H7 (cell line): ENCODE results near the gene MED25. TPM values are rescaled to one million over a fixed set of nuclear protein-coding genes. Genes with fewer than 3 reads are reported as not detected.

Experiments
- DNase-seq: peaks from one replicate; pipeline ENCODE4 v3.0.0; 2012
- H3K27me3 ChIP-seq: 2 replicates; pipeline ENCODE4 v1.6.0; 2011; ENCODE audit warnings: mild to moderate bottlenecking, low read length; ENCODE audit not compliant: control insufficient read depth, insufficient read depth
- H3K36me3 ChIP-seq: replicated peaks from 2 replicates; pipeline ENCODE4 v1.5.1; 2011; ENCODE audit warnings: low read length; ENCODE audit not compliant: control insufficient read depth, insufficient read depth
- H3K4me3 ChIP-seq: 2 replicates; pipeline ENCODE4 v1.5.1; 2011; ENCODE audit warnings: low read depth, mild to moderate bottlenecking, control low read depth, low read length, moderate library complexity; ENCODE audit not compliant: insufficient read depth
- total RNA-seq: library from RNA; depleted of rRNA; stranded (reverse); fragments of >200 nt; shearing (Covaris generic); gene quantifications from 2 replicates; pipeline ENCODE4 v1.2.3, GENCODE V29; 2014

MED25 gene
- total RNA-seq, 1 experiment from 2014 or later: 53.5 TPM

DNA sequence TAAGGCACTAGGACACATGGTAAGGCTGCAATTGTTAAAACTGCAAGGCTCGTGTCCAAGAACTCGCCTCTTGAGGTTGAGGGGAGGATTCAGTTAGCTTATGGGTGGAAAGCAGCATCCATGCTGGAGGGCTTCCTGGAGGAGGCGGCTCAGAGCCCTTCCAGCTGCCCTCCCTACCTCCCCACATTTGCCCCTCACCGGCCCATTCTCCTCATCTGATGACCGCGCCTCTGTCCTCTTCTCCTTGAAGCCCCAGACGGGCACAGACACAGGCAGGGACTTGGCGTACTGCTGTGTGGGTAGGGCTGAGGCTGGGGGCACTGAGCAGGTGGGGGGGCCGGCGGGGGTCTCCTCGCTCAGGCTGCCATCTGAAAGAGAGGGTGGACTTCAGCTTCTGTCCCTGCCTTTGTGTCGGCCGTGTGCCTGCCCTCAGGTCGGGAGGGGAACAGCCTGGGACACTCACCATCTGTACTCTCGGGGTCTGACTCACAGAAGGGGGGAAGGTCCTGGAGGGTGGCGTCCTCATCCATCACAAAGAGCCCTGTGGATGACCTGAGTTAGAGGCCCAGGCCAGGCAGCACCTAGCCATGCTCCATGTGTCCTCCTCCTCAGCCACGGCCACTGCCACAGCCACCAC, 53.4 kb downstream of the MED25 start:
- H3K27me3 ChIP-seq: no peaks in the 10 kb centered on the region
- DNase-seq: no peak
- no peak overlapping the region for H3K4me3 ChIP-seq
- H3K36me3 ChIP-seq: no peaks in the 10 kb centered on the region; the same call in 1 of the 2 replicates

GRCh38 chr19:49872245-49873128, 54.4 kb downstream of the MED25 start:
- no peaks in the 10 kb centered on the region; the same call in 1 of the 2 replicates for H3K36me3 ChIP-seq
- DNase-seq: no peak
- no peak overlapping the region for H3K4me3 ChIP-seq
- H3K27me3 ChIP-seq: no peaks in the 10 kb centered on the region

DNA sequence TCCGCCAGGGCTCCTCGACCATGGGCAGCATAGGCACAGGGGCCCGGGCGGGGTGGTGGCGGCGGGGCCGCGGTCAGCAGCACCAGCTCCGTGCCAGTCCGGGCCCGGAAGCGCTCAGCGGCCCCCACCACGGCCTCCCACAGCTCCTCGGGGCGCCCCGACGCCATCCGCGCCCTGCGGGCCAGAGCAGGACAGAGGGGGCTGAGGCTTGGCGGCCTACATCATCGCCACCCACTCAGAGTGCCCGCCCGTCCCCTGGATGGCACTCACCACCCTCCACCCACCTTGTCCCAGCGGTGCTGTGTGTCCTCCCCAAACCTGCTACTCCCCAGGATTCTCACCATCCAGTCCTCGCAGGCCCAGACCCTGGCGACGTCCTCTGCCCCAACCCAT, 55.0 kb downstream of the MED25 start:
- no peaks in the 10 kb centered on the region for H3K27me3 ChIP-seq

GRCh38 chr19:49873834-49874233, 55.7 kb downstream of the MED25 start:
- Histone ChIP-seq H3K4me3 (no peak overlapping the region), H3K27me3 (no peaks in the 10 kb centered on the region), H3K36me3 (no peaks in the 10 kb centered on the region; the same call in 1 of the 2 replicates)
- no peak for DNase-seq

More for the DNA sequence above, 55.0 kb downstream of the MED25 start:
- no peak overlapping the region for H3K4me3 ChIP-seq
- H3K36me3 ChIP-seq: no peaks in the 10 kb centered on the region; the same call in 1 of the 2 replicates
- DNase-seq: no peak

DNA sequence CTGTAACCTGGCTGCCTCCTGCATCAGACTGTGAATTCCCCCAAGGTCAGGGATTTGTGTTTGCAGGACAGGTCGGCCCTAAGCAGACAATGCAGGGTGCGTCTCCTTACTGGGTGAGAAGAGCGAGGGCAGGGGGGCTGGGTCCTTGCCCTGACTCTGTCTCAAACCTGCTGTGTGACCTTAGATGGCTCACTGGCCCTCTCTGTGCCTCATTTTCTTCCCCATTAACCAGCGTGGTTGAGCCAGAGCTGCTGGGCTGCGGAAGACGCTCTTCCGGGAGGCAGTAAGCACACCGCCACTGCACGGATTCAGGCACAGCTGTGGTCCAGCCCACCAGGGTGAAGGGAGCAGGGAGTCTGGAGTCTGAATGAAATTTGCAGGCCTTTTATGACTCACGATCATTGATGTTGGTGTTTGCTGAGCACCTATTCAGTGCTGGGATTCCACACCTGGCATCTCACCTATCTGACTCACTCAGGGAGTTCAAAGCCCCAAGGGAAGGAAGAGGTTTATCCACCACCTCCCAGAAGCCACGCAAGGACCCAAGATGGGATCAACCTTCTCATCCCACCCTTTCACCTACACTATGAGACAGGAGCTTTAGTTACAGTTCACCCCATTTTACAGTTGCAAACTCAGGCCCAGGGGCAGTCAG, 56.5 kb downstream of the MED25 start:
- no peak for DNase-seq
- H3K4me3 ChIP-seq: no peak overlapping the region
- peaks cover 8% of the 10 kb centered on the region for H3K36me3 ChIP-seq
- H3K27me3 ChIP-seq: no peaks in the 10 kb centered on the region

DNA sequence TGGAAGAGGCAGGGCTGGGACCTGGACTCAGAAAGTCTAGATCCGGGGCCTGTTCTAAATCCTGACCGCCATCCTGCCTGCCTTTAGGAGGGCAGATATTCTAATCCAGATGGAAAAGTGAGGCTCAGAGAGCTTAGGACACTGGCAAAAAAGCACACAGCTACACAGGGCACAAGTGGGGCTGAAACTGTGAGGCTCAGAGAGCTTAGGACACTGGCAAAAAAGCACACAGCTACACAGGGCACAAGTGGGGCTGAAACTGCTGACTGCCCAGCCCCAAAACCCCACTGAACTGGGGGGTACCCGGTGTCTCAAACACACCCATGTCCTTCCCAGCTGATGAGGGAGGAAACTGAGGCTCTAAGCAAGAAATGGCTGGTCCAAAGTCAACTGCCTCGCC, 57.1 kb downstream of the MED25 start:
- Histone ChIP-seq H3K27me3 (no peaks in the 10 kb centered on the region), H3K4me3 (no peak overlapping the region), H3K36me3 (peaks cover 10% of the 10 kb centered on the region)
- DNase-seq: no peak

DNA sequence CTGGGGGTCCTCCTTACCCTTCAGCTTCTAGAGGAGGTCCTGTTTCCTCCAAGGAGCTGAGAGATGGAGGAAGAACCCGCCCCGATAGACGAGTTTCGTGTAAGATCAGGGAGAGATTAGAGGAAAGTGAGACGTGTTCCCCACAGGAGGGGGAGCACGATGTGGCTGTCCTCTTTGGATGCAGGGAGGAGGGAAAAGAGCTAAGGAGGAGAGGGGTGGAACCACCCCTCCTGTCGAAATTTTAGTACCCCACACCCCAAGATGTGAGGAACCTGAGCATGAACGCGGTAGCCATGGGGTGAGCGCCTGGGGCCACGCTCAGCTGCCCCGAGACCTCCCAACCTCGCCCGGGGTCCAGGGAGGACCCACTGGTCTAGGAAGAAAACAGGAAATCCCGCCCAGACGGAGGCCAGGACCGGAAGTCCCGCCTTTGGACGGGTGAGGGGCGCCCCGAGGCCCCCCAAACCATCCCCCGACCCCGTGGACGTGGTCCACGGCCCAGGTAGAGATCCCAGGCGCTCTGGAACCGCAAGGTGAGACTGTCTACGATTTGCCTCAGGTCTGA, 57.9 kb downstream of the MED25 start:
- peak; percentile 90 for DNase-seq
- Histone ChIP-seq H3K4me3 (peak overlapping the region; percentile 99), H3K27me3 (no peaks in the 10 kb centered on the region), H3K36me3 (peaks cover 16% of the 10 kb centered on the region)

DNA sequence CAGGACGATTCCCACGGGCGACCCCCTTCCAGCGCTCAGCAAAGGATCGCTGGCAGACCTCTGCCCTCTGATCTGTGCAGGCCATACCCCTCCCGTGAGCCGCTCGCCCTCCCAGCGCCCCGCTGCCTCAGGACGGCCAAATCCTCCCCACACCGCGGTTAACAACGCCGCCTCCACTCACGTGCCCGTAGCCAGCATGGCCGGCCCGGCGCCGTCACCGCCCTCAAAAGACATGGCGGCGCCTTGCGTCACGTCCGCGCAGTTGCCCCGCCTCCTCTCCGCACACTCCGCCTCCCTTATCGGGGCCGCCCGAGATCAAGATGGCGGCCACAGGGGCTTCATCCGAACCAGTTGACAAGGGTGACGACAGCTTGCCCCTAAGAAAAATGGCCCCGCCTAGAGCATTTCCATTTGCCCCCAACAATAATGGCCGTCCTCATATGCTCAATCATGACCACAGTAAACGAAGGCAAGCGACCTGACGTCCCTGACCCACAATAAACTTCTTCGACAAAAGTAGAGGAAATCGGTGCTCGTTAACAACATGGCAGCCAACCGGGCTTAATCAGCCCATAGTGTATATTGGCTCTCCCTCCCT, 58.4 kb downstream of the MED25 start:
- Histone ChIP-seq H3K36me3 (peaks cover 22% of the 10 kb centered on the region), H3K4me3 (peak overlapping the region; percentile 99), H3K27me3 (no peaks in the 10 kb centered on the region)
- peak; percentile 91 for DNase-seq

DNA sequence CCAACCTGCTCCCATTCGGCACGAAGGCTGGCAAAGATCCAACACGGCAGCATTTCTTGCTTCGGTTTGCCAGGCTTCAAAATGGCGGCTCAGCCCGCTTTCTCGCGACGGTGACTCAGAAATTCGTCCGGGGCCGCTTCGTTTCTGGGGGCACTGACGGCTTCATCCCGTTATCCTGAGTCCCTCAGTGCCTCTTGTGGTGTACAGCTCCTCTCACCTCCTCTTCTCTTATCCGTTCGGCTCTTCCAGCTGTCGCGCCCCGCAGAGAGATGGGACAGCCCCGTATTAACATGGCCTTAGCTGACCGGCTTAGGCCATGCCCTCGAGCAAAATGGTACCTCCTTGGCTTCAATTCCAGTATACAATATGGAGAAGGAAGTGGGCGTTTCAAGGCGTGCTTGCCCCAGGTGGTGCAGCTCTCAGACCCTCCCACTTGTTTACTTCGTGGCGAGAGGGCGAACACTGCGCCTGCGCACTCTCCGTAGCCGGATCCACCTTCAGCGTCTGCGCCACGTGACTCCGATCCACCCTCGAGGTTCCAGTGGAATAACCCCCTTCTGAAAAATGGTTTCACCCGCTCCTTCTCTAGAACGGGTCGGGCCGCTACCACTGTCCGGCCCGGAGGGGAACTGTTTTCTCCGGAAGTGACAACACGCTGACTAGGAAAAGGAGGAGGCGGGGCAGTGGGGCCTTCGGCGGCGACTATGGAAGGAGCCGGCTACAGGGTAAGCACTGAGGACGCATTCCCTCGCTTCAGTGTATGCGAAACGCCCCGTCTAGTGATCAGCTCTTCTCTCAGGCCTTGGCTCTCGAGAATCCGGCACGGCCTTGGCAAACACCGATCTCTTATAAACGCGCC, 59.2 kb downstream of the MED25 start, which contains the start of the genes AKT1S1 and TBC1D17:
AKT1S1 (minus strand) TSS at position 336 of the 859 bp plus-strand sequence. CDS start 4,060 bp downstream, outside the sequence.
TBC1D17 (plus strand) TSS at position 683 of the 859 bp plus-strand sequence; CDS start at position 705, 22 bp downstream.
- no peaks in the 10 kb centered on the region for H3K27me3 ChIP-seq
- DNase-seq: peak; percentile 96
- peak within 1 kb of the TSS; percentile 99 for H3K4me3 ChIP-seq
- H3K36me3 ChIP-seq: peaks cover 23% of the 10 kb centered on the region

DNA sequence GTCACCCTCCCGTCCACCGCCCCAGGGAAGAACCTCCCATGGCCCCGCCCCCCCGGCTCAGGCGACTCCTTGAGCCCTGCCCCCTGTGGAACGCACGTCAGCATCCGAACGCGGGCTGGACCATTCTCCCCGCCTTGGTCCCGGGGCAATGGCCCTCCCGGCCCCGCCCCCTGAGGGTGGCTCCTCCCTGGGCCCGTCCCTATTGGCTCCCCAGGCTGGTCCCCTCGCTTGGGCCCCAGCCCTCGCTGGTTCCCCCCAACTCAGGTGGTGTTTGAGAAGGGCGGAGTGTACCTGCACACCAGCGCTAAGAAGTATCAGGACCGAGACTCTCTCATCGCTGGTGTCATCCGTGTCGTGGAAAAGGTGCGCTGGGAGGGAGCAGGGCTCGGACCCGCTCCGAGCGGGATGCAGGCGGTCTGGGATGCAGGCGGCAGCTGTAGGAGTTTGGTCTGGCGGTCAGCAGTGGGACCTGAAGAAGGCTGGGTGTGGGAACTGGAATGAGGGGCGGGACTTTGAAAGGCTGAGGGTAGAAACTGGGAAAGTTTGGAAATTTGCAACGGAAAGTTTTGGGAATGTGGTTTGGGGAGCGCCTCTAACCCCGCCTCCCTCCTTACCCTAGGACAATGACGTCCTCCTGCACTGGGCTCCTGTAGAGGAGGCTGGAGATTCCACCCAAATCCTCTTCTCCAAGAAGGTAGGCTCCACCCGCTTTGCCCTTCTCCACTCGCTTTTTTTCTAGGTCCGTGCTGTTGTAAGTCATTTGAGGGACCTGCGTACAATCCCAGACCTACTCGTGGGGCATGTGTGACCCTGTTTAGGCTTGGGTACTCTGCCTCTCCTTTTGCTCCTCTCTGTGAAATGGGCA, 60.0 kb downstream of the MED25 start:
- no peaks in the 10 kb centered on the region for H3K27me3 ChIP-seq
- peaks cover 31% of the 10 kb centered on the region for H3K36me3 ChIP-seq
- DNase-seq: peak; percentile 100

GRCh38 chr19:49878744-49879070, 60.6 kb downstream of the MED25 start:
- no peak for DNase-seq
- Histone ChIP-seq H3K27me3 (no peaks in the 10 kb centered on the region), H3K4me3 (peak overlapping the region; percentile 99), H3K36me3 (peaks cover 35% of the 10 kb centered on the region)

More for the DNA sequence above, 60.0 kb downstream of the MED25 start:
- peak overlapping the region; percentile 99 for H3K4me3 ChIP-seq

- Histone ChIP-seq H3K36me3 (peaks cover 40% of the 10 kb centered on the region), H3K27me3 (no peaks in the 10 kb centered on the region), H3K4me3 (no peak overlapping the region)
- DNase-seq: no peak
Observed at GRCh38 chr19:49879243-49879963, 61.3 kb downstream of the MED25 start.
